Ascending aorta (tissue), 2 donors: ENCODE data around the gene MAP7. TPM values are rescaled to one million over a fixed set of nuclear protein-coding genes. Genes with fewer than 3 reads are reported as not detected.

Source experiments
- DNase-seq, 2 donors: peaks; one replicate each; pipeline ENCODE4 v3.0.0-alpha.2; 2019; ENCODE audit warnings: low spot score in 2 of 2
- H3K27ac ChIP-seq, 2 donors: fragments of 200-600 bp; sonication (generic); one replicate each; pipeline ENCODE4 v1.5.1; 2016 to 2017; ENCODE audit warnings: mild to moderate bottlenecking in 1 of 2
- H3K27me3 ChIP-seq: fragments of 200-600 bp; sonication (generic); one replicate; pipeline ENCODE4 v1.5.1; 2017
- H3K36me3 ChIP-seq, 2 donors: fragments of 200-600 bp; sonication (generic); one replicate each; pipeline ENCODE4 v1.5.1; 2016
- H3K4me1 ChIP-seq, 2 donors: fragments of 200-600 bp; sonication (generic); one replicate each; pipeline ENCODE4 v1.5.1; 2016 to 2017; ENCODE audit warnings: mild to moderate bottlenecking in 1 of 2
- H3K4me3 ChIP-seq, 2 donors: fragments of 200-600 bp; sonication (generic); one replicate each; pipeline ENCODE4 v1.5.1; 2016 to 2017; ENCODE audit warnings: mild to moderate bottlenecking in 1 of 2
- H3K9me3 ChIP-seq, 2 donors: fragments of 200-600 bp; sonication (generic); one replicate each; pipeline ENCODE4 v1.5.1; 2016
- CTCF ChIP-seq, 3 experiments: fragments of 200-600 bp in 2 of 3; fragments of 450-650 bp in 1 of 3; sonication (generic) in 2 of 3; IDR thresholded peaks; one replicate each; pipeline ENCODE4 v1.5.1; 2016 to 2019; ENCODE audit warnings: antibody characterized with exemption in 3 of 3, mild to moderate bottlenecking in 1 of 3, moderate library complexity in 1 of 3
- intact Hi-C: fragments of 100-400 bp; cut with DNase I; formaldehyde crosslinking; loops from one replicate; pipeline ENCODE4 v1.15.1; 2023
- total RNA-seq: library from RNA; depleted of rRNA; stranded (reverse); fragments of >200 nt; gene quantifications from one replicate; pipeline ENCODE4 v1.1.0, GENCODE V29; 2016

Gene MAP7
- total RNA-seq, 1 donor from 2014 or later = not detected

DNA sequence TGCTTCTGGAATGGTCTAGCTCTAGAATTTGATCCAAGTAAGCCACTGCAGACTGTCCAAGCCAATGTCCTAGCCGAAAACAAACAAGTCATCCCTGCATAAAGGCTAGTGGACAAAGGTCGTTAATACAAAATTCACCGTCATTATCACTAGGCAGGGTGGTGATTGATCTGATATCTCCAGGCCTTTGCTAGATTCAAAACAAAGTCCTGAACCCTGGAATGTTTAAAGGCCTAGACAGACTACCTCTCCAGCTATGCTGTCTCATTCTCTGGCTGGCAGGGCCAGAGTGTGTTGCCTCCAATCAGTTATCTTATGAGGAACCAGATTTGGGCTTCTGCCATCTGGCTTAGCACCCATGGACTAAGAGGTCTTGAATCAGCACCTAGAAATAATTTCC, 38.3 kb downstream of the MAP7 start:
- H3K36me3 ChIP-seq = no peaks in the 10 kb centered on the region
- TF ChIP-seq CTCF (IDR thresholded peaks at IDR 0.05) = no peak
- no peak for DNase-seq
- H3K4me3 ChIP-seq = no peak overlapping the region
- intact Hi-C loops = no loop called here
- no peak overlapping the region for H3K27ac ChIP-seq
- no peaks in the 10 kb centered on the region for H3K27me3 ChIP-seq
- H3K9me3 ChIP-seq = no peaks in the 10 kb centered on the region
- no peaks in the 10 kb centered on the region for H3K4me1 ChIP-seq

DNA sequence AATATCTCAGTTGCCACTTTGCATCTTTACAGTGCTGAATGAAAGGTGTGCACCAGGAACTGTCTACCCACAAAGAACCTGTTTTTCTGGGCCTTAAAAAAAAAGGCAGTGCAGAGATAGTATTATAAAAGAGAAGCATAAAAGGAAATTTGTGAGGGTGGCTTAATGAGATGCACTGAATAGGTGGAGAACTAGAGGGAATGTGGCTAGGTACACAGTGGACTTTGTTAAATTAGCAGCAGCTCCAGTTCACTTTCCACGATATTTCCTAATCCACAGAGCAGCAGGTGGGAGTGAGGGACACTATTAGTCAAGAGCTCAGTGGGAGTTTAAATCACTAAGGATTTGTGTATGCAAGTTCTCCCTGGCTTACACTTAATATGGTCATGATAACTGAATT, 38.8 kb downstream of the MAP7 start:
- no peak for TF ChIP-seq CTCF (IDR thresholded peaks at IDR 0.05)
- no peak for DNase-seq
- Histone ChIP-seq H3K4me3 (no peak overlapping the region), H3K27me3 (no peaks in the 10 kb centered on the region), H3K4me1 (no peaks in the 10 kb centered on the region), H3K9me3 (no peaks in the 10 kb centered on the region), H3K27ac (no peak overlapping the region), H3K36me3 (no peaks in the 10 kb centered on the region)
- intact Hi-C loops = no loop called here

GRCh38 chr6:136510782-136511181, 39.4 kb downstream of the MAP7 start:
- H3K9me3 ChIP-seq = no peaks in the 10 kb centered on the region
- DNase-seq = no peak
- no peaks in the 10 kb centered on the region for H3K4me1 ChIP-seq
- no peak overlapping the region for H3K27ac ChIP-seq
- no peaks in the 10 kb centered on the region for H3K36me3 ChIP-seq
- H3K4me3 ChIP-seq = no peak overlapping the region
- no peaks in the 10 kb centered on the region for H3K27me3 ChIP-seq
- intact Hi-C loops = no loop called here
- no peak for TF ChIP-seq CTCF (IDR thresholded peaks at IDR 0.05)

DNA sequence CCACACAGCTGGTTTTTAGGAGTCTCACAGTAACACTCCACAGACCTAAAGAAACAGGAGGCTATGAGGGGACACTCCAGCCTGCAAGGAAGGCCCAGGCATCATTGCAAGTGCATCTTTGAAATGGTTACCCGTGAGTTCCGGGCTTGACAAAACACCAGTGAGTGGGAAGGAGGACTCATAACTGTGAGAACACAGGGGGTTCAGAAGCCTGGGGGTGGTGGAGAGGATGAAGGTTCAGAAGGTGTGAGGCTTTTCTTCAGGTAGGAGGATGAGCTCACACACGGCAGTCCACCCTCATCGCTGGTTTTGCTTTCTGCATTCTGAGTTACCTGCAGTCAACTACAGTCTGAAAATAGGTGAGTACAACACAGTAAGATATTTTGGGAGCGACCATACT, 39.9 kb downstream of the MAP7 start:
- no peak for DNase-seq
- no peak for TF ChIP-seq CTCF (IDR thresholded peaks at IDR 0.05)
- H3K9me3 ChIP-seq = no peaks in the 10 kb centered on the region
- no peak overlapping the region for H3K27ac ChIP-seq
- H3K4me1 ChIP-seq = no peaks in the 10 kb centered on the region
- no peaks in the 10 kb centered on the region for H3K36me3 ChIP-seq
- intact Hi-C loops = no loop called here
- no peaks in the 10 kb centered on the region for H3K27me3 ChIP-seq
- H3K4me3 ChIP-seq = no peak overlapping the region

DNA sequence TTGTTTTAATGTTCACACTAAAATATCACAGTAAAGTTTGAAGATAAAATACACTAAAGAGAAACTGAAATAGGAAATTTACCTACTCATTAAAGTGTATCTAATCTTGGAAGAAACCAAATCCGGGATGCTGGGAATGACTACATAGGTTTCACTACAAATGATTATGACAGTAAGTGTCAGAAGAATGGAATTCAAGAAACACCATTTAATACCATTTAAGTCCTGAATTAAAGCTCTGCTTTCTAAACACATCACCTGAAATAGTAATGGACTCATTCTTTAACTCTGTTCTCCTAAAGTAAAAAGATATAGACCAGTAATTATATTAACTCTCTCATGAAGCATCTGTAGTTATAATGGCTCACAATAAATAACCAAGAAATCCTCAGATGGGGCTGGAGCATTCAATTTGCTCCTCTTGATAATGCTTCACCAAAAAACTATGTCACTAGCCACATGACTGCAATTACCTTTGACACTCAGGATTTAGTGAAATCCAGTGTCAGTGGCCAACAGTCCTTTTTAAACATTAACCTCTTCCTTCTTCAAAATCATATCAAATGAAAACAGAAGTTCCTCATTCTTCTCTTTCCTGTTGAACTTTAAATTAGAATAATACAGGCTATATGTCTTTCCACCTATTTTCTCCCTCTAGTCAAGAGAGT, 41.4 kb downstream of the MAP7 start:
- Histone ChIP-seq H3K27ac (no peak overlapping the region), H3K27me3 (no peaks in the 10 kb centered on the region)
- TF ChIP-seq CTCF (IDR thresholded peaks at IDR 0.05) = no peak

More for the DNA sequence above, 41.4 kb downstream of the MAP7 start:
- no peak overlapping the region for H3K4me3 ChIP-seq
- intact Hi-C loops = no loop called here
- no peaks in the 10 kb centered on the region for H3K9me3 ChIP-seq
- DNase-seq = no peak
- no peaks in the 10 kb centered on the region for H3K4me1 ChIP-seq
- no peaks in the 10 kb centered on the region for H3K36me3 ChIP-seq
